Thoracic aorta (tissue), 2 donors: ENCODE measurements around the gene MYCBP. TPM values are rescaled to one million over a fixed set of nuclear protein-coding genes. Genes with fewer than 3 reads are reported as not detected.
"Not testable (repeated sequence)": the region's sequence is repeated elsewhere in the genome, so short reads cannot be mapped to it uniquely, and the experiment has no call there.

Experiments
- ATAC-seq: fragments of 150-250 bp; one replicate; pipeline ENCODE4 v1.8.0; 2017; ENCODE audit warnings: low read depth; ENCODE audit not compliant: insufficient number of reproducible peaks, low FRiP score
- DNase-seq: peaks from one replicate; pipeline ENCODE4 v3.0.0-alpha.2; 2020; ENCODE audit warnings: low spot score
- H3K27ac ChIP-seq, 2 donors: fragments of 200-600 bp; sonication (generic); 1 replicate in 1 of 2; 2 replicates in 1 of 2; pipeline ENCODE4 v1.5.1; 2016; ENCODE audit warnings: mild to moderate bottlenecking in 2 of 2, moderate library complexity in 2 of 2
- H3K27me3 ChIP-seq: fragments of 200-600 bp; sonication (generic); replicated peaks from 2 replicates; pipeline ENCODE4 v1.6.0; 2016; ENCODE audit warnings: mild to moderate bottlenecking; ENCODE audit not compliant: insufficient read depth
- H3K36me3 ChIP-seq: fragments of 200-600 bp; sonication (generic); one replicate; pipeline ENCODE4 v1.5.1; 2016
- H3K4me1 ChIP-seq, 2 donors: fragments of 200-600 bp; sonication (generic); 1 replicate in 1 of 2; 2 replicates in 1 of 2; pipeline versions ENCODE4 v1.5.1 to v1.6.0; 2016; ENCODE audit warnings: low read depth in 2 of 2, mild to moderate bottlenecking in 1 of 2; ENCODE audit not compliant: control insufficient read depth in 1 of 2
- H3K4me3 ChIP-seq: fragments of 200-600 bp; sonication (generic); 2 replicates; pipeline ENCODE4 v1.5.1; 2016; ENCODE audit warnings: mild to moderate bottlenecking
- H3K9me3 ChIP-seq: fragments of 200-600 bp; sonication (generic); 2 replicates; pipeline ENCODE4 v1.5.1; 2016
- CTCF ChIP-seq: fragments of 200-600 bp; sonication (generic); IDR thresholded peaks from one replicate; pipeline ENCODE4 v1.5.1; 2019; ENCODE audit warnings: antibody characterized with exemption
- total RNA-seq, 2 donors: library from RNA; depleted of rRNA; stranded (reverse); fragments of >200 nt; gene quantifications; one replicate each; pipeline versions ENCODE4 v1.1.0 to v1.2.3, GENCODE V29; 2016

Gene MYCBP
- total RNA-seq, 2 donors from 2014 or later = 5.1 to 7.5 TPM

DNA sequence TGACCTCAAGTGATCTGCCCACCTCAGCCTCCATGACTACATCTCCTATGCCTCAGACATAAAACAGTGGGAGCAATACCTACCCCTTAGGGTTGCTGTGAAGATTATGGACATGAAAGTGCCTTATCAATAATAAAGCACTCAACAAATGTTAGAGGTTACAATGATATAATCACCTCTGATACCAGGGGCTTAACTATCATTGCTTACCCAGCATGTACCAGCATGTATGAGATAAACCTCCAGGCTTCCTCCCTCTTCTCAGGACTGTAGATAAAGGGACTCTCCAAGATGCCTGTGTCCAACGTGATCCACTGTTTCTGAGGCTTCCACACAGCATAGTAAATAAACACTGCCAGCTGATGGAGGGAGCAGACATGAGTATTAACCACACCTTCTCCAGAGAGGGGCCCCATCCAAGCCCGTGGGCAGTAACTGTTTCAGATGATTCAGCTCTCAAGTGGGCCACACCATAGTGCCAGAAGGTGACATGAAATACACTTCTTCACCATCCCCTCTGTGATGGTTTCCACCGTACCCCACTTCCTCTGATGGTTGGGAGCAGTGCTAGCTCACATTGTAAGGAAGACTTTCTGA is 42.3 kb upstream of the MYCBP start:
- no peaks in the 10 kb centered on the region for H3K36me3 ChIP-seq
- DNase-seq (no peak), ATAC-seq (no peak)

GRCh38 chr1:38914908-38915307 is 41.8 kb upstream of the MYCBP start:
- H3K27me3 ChIP-seq, DNase-seq, H3K4me3 ChIP-seq, H3K36me3 ChIP-seq, H3K27ac ChIP-seq, H3K4me1 ChIP-seq, H3K9me3 ChIP-seq, ATAC-seq: not testable (repeated sequence)

More for the DNA sequence above, 42.3 kb upstream of the MYCBP start:
- no peaks in the 10 kb centered on the region for H3K27me3 ChIP-seq
- no peaks in the 10 kb centered on the region for H3K9me3 ChIP-seq
- H3K4me3 ChIP-seq = no peak overlapping the region
- H3K4me1 ChIP-seq = no peaks in the 10 kb centered on the region
- no peak for TF ChIP-seq CTCF
- H3K27ac ChIP-seq = no peak overlapping the region

GRCh38 chr1:38908821-38909220 is 35.7 kb upstream of the MYCBP start:
- DNase-seq (no peak), ATAC-seq (no peak)
- no peaks in the 10 kb centered on the region for H3K27me3 ChIP-seq
- no peak for TF ChIP-seq CTCF
- H3K4me1 ChIP-seq = no peaks in the 10 kb centered on the region
- no peaks in the 10 kb centered on the region for H3K36me3 ChIP-seq
- no peak overlapping the region for H3K27ac ChIP-seq
- no peak overlapping the region for H3K4me3 ChIP-seq
- peaks cover 10% of the 10 kb centered on the region for H3K9me3 ChIP-seq

DNA sequence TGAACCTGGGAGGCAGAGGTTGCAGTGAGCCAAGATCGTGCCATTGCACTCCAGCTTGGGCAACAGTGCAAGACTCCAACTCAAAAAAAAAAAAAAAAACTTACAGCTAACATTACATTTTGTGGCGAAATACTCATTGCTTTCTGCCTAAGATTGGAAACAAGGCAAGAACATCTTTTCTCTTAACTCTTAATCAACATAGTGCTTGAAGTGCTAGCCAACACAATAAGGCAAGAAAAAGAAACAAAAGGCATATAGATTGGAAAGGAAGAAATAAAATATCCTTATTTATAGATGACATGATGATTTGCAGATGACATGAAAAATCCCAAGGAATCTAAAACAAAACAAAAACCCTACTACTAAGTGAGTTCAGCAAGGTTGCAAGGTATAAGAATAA is 32.8 kb upstream of the MYCBP start:
- Histone ChIP-seq H3K36me3 (no peaks in the 10 kb centered on the region), H3K4me1 (no peaks in the 10 kb centered on the region), H3K27ac (no peak overlapping the region), H3K4me3 (no peak overlapping the region), H3K27me3 (no peaks in the 10 kb centered on the region), H3K9me3 (peaks cover 10% of the 10 kb centered on the region)
- no peak for TF ChIP-seq CTCF
- ATAC-seq = no peak
- no peak for DNase-seq

DNA sequence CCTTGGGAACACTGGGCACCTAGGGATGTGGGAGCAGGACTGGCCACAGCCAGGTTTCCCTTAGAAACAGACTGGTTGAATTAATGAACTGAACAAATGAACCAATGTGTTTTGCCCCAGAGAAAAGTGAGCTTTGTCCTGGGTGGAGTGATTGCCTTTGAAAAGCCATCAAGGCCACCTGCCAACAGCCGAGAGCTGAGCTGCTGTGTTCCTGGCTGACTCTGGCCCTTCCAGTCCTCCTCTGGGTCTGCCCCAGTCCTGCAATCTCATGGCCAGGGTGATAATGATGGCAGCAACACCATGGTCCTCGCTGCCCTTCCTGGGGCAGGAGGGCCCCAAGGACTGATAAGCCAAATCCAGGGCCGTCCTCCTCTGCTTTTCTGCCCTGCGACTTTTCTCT is 26.4 kb upstream of the MYCBP start:
- Histone ChIP-seq H3K27me3 (no peaks in the 10 kb centered on the region), H3K4me3 (no peak overlapping the region), H3K27ac (no peak overlapping the region), H3K4me1 (no peaks in the 10 kb centered on the region), H3K36me3 (no peaks in the 10 kb centered on the region), H3K9me3 (no peaks in the 10 kb centered on the region)
- no peak for ATAC-seq
- DNase-seq = no peak
- TF ChIP-seq CTCF = no peak

DNA sequence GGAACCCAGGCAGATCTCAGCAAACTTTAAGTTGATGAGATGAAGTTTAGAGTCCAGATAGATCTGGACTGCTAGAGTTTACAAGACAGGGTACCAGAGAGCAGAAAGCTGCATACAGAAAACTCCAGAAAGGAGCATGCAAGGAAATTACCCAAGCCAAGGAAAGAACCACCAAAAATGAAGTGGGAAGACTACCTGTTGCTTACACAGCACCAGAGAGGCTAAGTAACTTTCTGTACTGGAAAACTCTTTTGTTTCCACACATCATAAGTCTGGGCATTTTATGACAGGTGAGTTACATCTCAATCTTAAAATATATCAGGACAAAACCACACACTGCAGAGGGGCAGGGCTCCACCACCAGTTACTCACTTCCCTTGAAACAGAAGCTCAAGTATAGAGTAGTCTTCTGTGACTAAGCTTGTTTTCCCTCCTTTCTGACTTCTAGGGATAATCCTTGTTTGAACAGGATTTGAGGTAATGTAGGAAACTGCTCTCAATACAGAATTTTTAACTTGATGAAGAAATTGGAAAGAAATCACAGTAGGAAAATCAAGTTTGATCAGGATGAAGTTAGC is 25.6 kb upstream of the MYCBP start:
- ATAC-seq = no peak
- Histone ChIP-seq H3K4me1 (no peaks in the 10 kb centered on the region), H3K27ac (no peak overlapping the region), H3K27me3 (no peaks in the 10 kb centered on the region), H3K36me3 (no peaks in the 10 kb centered on the region), H3K9me3 (no peaks in the 10 kb centered on the region), H3K4me3 (no peak overlapping the region)
- DNase-seq = no peak
- TF ChIP-seq CTCF = no peak
